NOMO-1 (cell line): ENCODE measurements around the gene TSBP1.

Experiments
- DNase-seq, 2 experiments: peaks; one replicate each; lab custom pipeline; 2025; ENCODE audit not compliant: unreplicated experiment in 2 of 2; lab: John Stamatoyannopoulos, UW

The TSBP1 gene

GRCh38 chr6:32371803-32372202, at the start of gene TSBP1:
Gene TSBP1 (minus strand): TSS chr6:32371903. CDS start chr6:32371706, 197 bp downstream.
- no peak for DNase-seq

GRCh38 chr6:32416036-32416435, 44.3 kb upstream of the TSBP1 start:
- no peak for DNase-seq

- DNase-seq, result peak; percentile 62 to 68
These were observed 43.9 kb upstream of the TSBP1 start for GRCh38 chr6:32415521-32416019.

DNA sequence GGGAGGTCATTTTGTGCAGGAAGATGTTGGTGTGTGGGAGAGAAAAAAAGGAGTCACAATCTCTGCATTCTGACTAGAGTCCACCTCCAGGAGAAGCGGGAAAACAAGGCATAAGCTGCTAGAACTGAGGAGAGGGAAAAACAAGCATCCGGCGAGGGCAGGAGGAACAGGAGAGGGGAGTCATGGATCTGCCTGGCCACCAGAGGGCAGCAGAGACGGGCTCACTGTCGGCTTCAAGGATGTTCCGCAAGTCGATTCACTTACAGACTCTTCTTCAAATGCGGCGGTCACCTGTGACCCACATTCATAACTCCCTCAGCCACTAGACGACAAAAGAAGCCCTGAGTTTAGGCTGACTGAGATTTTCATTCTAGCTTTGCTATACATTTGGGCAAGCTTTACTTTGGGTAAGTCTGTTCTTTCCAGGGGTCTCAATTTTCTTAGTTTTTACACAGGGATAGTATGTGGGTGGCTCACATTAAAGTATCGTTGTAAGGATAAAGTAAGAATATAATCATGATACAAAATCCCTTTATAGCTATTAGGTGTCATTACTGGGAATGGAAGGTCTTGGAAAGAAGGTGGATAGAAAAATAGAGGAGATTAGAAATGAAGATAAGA, 41.8 kb upstream of the TSBP1 start:
- peak; percentile 69 to 74 for DNase-seq

- no peak for DNase-seq
These were observed 40.0 kb upstream of the TSBP1 start for GRCh38 chr6:32411566-32412327.

DNA sequence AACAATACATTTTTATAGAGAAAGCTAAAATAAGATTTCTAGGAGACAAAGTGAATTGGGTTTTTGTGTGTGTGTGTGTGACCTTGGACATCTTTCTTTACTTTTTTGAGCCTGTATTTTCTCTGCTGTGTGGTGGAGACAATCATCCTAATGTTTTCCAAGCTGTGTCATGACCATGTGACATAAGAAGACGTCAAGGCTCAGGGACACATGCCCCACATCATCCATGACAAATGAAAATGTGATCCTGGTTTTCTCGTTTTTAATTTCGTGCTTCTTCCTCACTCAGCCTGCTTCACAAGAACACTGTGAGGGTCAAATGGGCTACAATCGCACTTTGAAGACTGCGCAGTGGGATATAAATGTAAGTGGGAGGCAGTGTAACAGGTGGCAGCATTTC, 39.2 kb upstream of the TSBP1 start:
- no peak for DNase-seq

GRCh38 chr6:32406857-32407256, 35.2 kb upstream of the TSBP1 start, which contains the start of gene BTNL2:
Gene BTNL2 (minus strand): TSS chr6:32407181. CDS start chr6:32407123, 58 bp downstream.
- no peak for DNase-seq

DNA sequence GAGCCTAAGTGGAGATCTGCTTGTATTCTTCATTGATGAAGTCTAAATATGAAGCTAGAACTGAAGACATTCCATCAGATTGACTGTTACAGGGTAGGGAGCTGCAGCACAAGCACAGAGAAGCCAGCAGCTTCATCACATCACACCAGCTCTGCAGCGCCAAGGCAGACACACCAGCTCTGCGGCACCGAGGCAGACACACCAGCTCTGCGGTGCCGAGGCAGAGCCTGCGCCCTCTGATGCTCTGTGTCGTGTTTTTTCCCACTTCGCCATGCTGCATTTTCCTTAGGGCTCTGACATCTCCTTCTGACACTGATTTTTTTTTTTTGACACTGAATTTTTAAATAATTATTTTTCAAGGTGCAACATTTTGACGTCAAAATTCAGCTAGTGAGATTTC, 34.5 kb upstream of the TSBP1 start:
- DNase-seq, result no peak

DNA sequence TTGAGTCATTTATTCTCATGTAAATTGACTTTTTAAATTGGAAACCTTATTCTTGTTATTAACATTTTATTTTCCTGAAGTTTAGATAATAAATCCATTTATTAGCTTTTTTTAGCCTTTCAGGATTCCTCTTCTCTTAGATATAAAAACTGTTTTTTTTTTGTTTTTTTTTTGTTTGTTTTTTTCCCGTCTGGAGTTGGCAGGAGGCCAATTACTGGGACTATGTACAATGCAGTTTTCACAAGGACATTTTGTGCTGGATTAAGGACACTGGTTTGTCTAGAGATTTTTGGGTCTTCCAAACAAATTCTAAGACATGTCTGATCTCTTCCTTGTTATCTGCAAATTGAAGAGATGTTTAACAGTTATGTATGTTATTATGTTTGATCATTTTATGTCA, 34.0 kb upstream of the TSBP1 start:
- DNase-seq, result no peak

DNA sequence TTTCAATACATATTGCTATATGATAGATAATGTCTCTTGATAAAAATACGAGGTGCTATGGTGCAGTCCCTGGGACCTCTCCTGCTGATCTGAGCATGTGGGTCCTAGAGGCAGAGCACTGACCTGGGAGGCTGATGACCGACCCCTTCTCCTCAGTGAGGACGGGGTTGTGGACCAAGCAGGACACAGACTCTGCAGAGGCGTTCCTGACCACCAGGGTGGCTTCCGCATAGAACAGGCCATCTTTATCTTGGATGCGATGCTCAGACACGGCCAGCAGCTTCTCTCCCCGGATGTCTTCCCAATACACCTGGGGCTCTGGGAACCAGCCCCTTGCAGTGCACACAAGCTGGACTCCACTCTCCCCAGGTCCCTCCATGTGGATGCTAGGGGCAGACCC, 31.1 kb upstream of the TSBP1 start:
- no peak for DNase-seq

- no peak for DNase-seq
These were observed 29.7 kb upstream of the TSBP1 start for GRCh38 chr6:32401284-32401963.

- peak; percentile 32 to 63 for DNase-seq
These were observed 25.7 kb upstream of the TSBP1 start for GRCh38 chr6:32397252-32397920.

GRCh38 chr6:32396028-32396427, 24.3 kb upstream of the TSBP1 start:
- DNase-seq, result no peak

- no peak for DNase-seq
These were observed 22.1 kb upstream of the TSBP1 start for GRCh38 chr6:32393665-32394420.

DNA sequence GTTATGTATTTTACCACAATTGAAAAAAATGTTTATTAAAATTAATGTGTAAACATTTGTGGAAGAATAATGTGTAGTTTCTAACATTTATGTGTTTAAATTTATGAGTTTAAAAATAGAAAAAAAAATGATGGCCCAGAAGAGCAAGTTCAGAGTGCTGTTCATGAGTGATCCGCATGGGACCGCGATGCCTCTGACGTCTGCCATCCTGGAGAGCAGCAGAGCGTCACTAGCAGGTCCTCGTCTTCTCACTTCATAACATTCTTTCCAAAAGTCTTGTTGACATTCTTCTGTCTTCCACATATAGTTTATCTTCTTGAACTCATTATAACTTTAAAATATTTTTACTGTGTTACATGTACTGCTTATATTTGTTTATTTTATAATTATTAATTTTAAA, 19.8 kb upstream of the TSBP1 start:
- DNase-seq, result no peak

GRCh38 chr6:32387589-32388340, 16.1 kb upstream of the TSBP1 start:
- no peak for DNase-seq

- no peak for DNase-seq
These were observed 14.3 kb upstream of the TSBP1 start for GRCh38 chr6:32386040-32386439.

- DNase-seq, result peak; percentile 37 to 45
These were observed 11.2 kb upstream of the TSBP1 start for GRCh38 chr6:32382757-32383420.

DNA sequence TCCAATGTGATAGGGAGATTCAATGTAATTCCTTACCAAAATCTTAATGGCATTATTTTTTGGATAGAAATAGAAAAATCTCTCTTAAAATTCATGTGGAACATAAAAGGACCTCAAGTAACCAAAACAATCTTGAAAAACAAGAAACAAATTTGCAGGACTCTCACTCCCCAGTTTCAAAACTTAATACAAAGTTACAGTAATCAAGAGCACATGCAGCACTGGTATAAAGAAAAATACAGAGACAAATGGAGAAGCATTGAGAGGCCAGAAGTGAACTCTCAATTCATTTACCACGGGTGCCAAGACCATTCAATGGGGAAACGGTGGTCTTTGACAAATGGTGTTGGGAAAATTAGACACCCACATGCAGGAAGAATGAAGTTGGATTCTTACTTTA, 7.8 kb upstream of the TSBP1 start:
- no peak for DNase-seq
